Measurements from ENCODE around the gene CCDC32.

Gene CCDC32

GRCh38 chr15:40512440-40512839 is 52.4 kb downstream of the CCDC32 start:
- no peak for TF ChIP-seq POLR2A (IDR thresholded peaks at IDR 0.05; ENCODE audit: low read depth, low read length)
- no peak for FAIRE-seq
- no peak for DNase-seq (ENCODE audit: insufficient read length, low spot score)

GRCh38 chr15:40511472-40512133 is 53.2 kb downstream of the CCDC32 start:
- peak; percentile 53 for DNase-seq (ENCODE audit: insufficient read length, low spot score)
- no peak for FAIRE-seq
- no peak for TF ChIP-seq POLR2A (IDR thresholded peaks at IDR 0.05; ENCODE audit: low read depth, low read length)

- DNase-seq (ENCODE audit: insufficient read length, low spot score) (no peak), FAIRE-seq (no peak)
- TF ChIP-seq POLR2A (IDR thresholded peaks at IDR 0.05; ENCODE audit: low read depth, low read length): no peak
Measured at GRCh38 chr15:40511093-40511471, 53.8 kb downstream of the CCDC32 start.

- DNase-seq (ENCODE audit: insufficient read length, low spot score): no peak
- no peak for TF ChIP-seq POLR2A (IDR thresholded peaks at IDR 0.05; ENCODE audit: low read depth, low read length)
- no peak for FAIRE-seq
Measured at GRCh38 chr15:40510201-40510600, 54.6 kb downstream of the CCDC32 start.

GRCh38 chr15:40508216-40508615 is 56.6 kb downstream of the CCDC32 start:
- no peak for FAIRE-seq
- no peak for TF ChIP-seq POLR2A (IDR thresholded peaks at IDR 0.05; ENCODE audit: low read depth, low read length)
- no peak for DNase-seq (ENCODE audit: insufficient read length, low spot score)

GRCh38 chr15:40506964-40507571 is 57.8 kb downstream of the CCDC32 start:
- FAIRE-seq: peak; percentile 27

More at GRCh38 chr15:40506964-40507571, 57.8 kb downstream of the CCDC32 start:
- DNase-seq (ENCODE audit: insufficient read length, low spot score): peak; percentile 80
- no peak for TF ChIP-seq POLR2A (IDR thresholded peaks at IDR 0.05; ENCODE audit: low read depth, low read length)

Measured in H54 (cell line).